ENCODE results near the gene ENPP3. TPM values are rescaled to one million over a fixed set of nuclear protein-coding genes. Genes with fewer than 3 reads are reported as not detected.

The ENPP3 gene
- total and polyA plus RNA-seq, 2 of the 13 experiments (the other 11 are each of a cell fraction or from before 2014, with no cell fraction given): 40.0 to 75.4 TPM

- no TSS peak for BruUV-seq (replicated peaks)
- ChIA-PET POLR2A (interaction anchor here (1.0 kb wide), 1 partner anchor 29 kb away, joined by 3 read pairs; the partner anchor contains the start of gene MED23), CTCF (ENCODE audit: low intra/inter-chr PET ratio, low total read pairs) (no interaction called here)
- Histone ChIP-seq H3K27ac (ENCODE audit: extremely low read length, insufficient read depth, low read length) (no peak overlapping the region), H3K9me3 (ENCODE audit: low read length) (peaks cover 5% of the 10 kb centered on the region; the same call in 1 of the 2 replicates), H3K4me1 (ENCODE audit: insufficient read depth, low read length) (no peaks in the 10 kb centered on the region), H3K4me3 (replicated peaks in 1 of 3; ENCODE audit: insufficient read depth in 1 of 3, low read depth in 2 of 3, low read length in 3 of 3) (no peak overlapping the region), H2AFZ (ENCODE audit: low read length) (no peak overlapping the region), H3K9ac (ENCODE audit: insufficient read depth, low read depth, low read length) (no peak overlapping the region), H3K36me3 (replicated peaks in 1 of 2; ENCODE audit: control insufficient read depth in 1 of 2, insufficient read depth in 2 of 2, low read length in 2 of 2) (peaks cover 20 to 78% of the 10 kb centered on the region in 2 experiments), H4K20me1 (ENCODE audit: insufficient read depth, low read length) (no peaks in the 10 kb centered on the region), H3K27me3 (ENCODE audit: control insufficient read depth in 1 of 2, insufficient read depth in 2 of 2, low read length in 2 of 2) (no peaks in the 10 kb centered on the region), H3K4me2 (ENCODE audit: low read depth, low read length) (no peak overlapping the region), H3K79me2 (ENCODE audit: insufficient read depth, low read length) (no peaks in the 10 kb centered on the region)
- in situ Hi-C loops (cut with HindIII; ENCODE audit: extremely low pct_ligation_motif_present, low pct_unique_long_range_greater_than_20kb): no loop called here
- TF ChIP-seq JUN (CRISPR knock-in tag; IDR thresholded peaks at IDR 0.05) (no peak), DZIP1 (CRISPR knock-in tag; IDR thresholded peaks at IDR 0.05) (no peak), ERF (CRISPR knock-in tag; IDR thresholded peaks at IDR 0.05) (no peak), HNRNPH1 (optimal IDR thresholded peaks at IDR 0.05; ENCODE audit: low read depth, low read length) (no peak), GATA4 (IDR thresholded peaks at IDR 0.05; ENCODE audit: borderline replicate concordance, low read depth) (no peak), ZSCAN22 (CRISPR knock-in tag; IDR thresholded peaks at IDR 0.05) (no peak), RORA (CRISPR knock-in tag; IDR thresholded peaks at IDR 0.05) (no peak), REPIN1 (CRISPR knock-in tag; IDR thresholded peaks at IDR 0.05; ENCODE audit: borderline replicate concordance, low read depth) (no peak), NFE2L2 (IDR thresholded peaks at IDR 0.05; ENCODE audit: low read length) (no peak), ZNF816 (CRISPR knock-in tag; IDR thresholded peaks at IDR 0.05; ENCODE audit: borderline replicate concordance) (no peak), TERF1 (CRISPR knock-in tag; IDR thresholded peaks at IDR 0.05) (no peak), ARNTL (CRISPR knock-in tag; IDR thresholded peaks at IDR 0.05) (no peak), ZNF143 (CRISPR knock-in tag; IDR thresholded peaks at IDR 0.05) (no peak), KLF15 (CRISPR knock-in tag; IDR thresholded peaks at IDR 0.05; ENCODE audit: borderline replicate concordance) (no peak), NCOA2 (CRISPR knock-in tag; IDR thresholded peaks at IDR 0.05) (no peak), MIER3 (CRISPR knock-in tag; IDR thresholded peaks at IDR 0.05; ENCODE audit: borderline replicate concordance) (no peak), ZNF414 (CRISPR knock-in tag; IDR thresholded peaks at IDR 0.05) (no peak), ZBTB49 (CRISPR knock-in tag; IDR thresholded peaks at IDR 0.05; ENCODE audit: borderline replicate concordance) (no peak), JDP2 (CRISPR knock-in tag; IDR thresholded peaks at IDR 0.05; ENCODE audit: borderline replicate concordance) (no peak), ZNF251 (CRISPR knock-in tag; IDR thresholded peaks at IDR 0.05) (no peak)
- 97% methylated on average over 6 of the region's 6 CpGs for WGBS (ENCODE audit: low lambda C conversion rate)
- DNase-seq (ENCODE audit: low spot score) (no peak), ATAC-seq (no peak), FAIRE-seq (no peak)
- intact Hi-C loops (cut with micrococcal nuclease; ENCODE audit: unreplicated experiment): no loop called here
Observed at GRCh38 chr6:131657630-131658111, 20.6 kb downstream of the ENPP3 start.
